GM19455 (cell line): ENCODE measurements around the gene PRSS57.
"Not testable (repeated sequence)": the region's sequence is repeated elsewhere in the genome, so short reads cannot be mapped to it uniquely, and the experiment has no call there.

Experiments
- ATAC-seq: cut with Tn5 transposase; IDR thresholded peaks from one replicate; pipeline ENCODE4 v1.9.1; 2021; ENCODE audit not compliant: unreplicated experiment

The PRSS57 gene

DNA sequence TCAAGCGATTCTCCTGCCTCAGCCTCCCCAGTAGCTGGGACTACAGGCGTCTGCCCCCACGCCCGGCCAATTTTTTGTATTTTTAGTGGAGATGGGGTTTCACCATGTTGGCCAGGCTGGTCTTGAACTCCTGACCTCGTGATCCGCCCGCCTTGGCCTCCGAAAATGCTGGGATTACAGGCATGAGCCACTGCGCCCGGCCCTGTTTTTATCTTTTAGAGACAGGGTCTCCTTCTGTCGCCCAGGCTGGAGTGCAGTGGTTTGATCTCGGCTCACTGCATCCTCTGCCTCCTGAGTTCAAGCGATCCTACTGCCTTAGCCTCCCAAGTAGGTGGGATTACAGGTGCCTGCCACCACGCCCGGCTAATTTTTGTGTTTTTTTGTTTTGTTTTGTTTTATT is 3.3 kb upstream of the PRSS57 start:
- ATAC-seq, result not testable (repeated sequence)

DNA sequence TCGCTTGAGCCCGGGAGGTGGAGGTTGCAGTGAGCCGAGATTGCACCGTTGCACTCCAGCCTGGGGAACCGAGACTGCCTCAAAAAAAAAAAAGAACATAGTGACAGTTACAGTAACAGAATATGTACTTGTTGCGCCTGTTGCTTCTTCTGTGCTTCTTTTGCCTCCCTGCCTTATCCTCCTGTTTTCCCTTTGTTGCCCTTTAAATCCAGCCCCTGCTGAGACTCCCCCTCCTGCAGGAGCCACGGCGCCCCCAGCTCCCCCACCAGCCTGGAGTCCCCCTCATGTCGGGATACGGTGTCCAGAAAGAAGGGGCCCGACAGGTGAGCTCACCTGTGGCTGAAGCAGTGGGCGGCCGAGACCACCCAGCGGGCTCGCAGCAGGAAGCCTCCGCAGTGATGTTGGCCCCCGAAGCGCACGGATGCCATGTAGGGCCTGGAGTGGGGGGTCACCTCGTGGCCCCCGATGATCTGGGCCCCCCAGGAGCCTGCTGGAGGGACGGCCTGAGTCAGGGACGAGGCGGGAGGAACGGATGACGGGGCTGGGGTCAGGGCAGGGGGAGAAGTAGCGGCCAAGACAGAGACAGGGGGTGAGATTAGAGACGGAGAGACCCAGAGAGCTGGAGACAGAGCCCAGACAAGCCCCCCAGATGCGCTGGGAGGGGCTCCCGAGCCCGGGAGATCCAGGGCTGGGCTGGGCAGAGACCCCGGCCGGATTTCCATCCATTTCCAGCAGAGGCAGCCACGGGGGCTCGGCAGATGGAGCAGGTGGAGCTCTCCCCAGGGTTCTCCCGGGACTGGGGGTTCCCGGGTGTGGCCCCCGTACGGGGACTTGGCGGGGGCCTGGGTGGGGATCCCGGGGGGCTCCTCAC is 536 bp downstream of the PRSS57 start:
- no peak for ATAC-seq

DNA sequence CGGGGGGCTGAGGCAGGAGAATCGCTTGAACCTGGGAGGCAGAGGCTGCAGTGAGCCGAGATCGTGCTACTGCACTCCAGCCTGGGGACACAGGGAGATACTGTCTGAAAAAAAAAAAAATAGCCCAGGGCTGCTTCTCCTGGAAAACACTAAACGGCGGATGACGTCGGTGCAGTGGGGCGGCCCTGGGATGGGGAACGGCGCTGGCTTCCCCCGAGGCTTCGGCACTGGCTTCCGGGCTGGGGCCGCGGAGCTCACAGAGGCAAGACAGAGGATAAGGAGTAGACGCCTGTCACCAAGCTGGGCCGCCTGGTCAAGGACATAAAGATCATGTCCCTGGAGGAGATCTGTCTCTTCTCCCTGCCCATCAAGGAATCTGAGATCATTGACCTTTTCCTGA is 5.0 kb downstream of the PRSS57 start:
- no peak for ATAC-seq

DNA sequence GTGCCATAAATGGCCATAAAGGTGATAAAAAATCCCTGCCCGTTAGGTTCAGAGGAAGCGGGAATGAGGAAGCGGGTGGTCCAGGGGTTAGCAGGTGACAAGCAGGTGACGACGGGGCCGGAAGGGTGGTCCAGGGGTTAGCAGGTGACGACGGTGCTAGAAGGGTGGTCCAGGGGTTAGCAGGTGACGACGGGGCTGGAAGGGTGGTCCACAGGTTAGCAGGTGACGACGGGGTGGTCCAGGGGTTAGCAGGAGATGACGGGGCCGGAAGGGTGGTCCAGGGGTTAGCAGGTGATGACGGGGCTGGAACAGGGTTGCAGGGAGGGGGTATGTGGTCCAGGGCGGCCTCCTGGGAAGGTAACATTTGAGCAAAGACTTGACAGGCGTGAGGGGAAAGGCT is 6.3 kb downstream of the PRSS57 start:
- ATAC-seq, result no peak

DNA sequence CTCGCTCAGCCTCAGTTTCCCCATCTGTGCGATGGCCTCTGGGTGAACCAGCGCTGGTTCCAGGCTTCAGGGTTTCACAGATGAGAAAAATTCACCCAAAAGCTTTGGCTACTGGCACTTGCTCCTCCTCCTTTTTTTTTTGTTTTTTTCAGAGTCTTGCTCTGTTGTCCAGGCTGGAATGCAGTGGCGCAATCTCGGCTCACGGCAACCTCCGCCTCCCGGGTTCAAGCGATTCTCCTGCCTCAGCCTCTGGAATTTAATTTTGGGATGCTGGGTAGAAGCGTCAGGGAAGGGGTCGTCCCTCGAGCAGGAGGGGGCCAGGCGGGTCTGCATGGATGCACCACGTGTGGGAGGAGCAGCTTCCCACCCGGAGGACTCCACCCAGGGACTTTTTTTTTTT is 7.0 kb downstream of the PRSS57 start:
- no peak for ATAC-seq

DNA sequence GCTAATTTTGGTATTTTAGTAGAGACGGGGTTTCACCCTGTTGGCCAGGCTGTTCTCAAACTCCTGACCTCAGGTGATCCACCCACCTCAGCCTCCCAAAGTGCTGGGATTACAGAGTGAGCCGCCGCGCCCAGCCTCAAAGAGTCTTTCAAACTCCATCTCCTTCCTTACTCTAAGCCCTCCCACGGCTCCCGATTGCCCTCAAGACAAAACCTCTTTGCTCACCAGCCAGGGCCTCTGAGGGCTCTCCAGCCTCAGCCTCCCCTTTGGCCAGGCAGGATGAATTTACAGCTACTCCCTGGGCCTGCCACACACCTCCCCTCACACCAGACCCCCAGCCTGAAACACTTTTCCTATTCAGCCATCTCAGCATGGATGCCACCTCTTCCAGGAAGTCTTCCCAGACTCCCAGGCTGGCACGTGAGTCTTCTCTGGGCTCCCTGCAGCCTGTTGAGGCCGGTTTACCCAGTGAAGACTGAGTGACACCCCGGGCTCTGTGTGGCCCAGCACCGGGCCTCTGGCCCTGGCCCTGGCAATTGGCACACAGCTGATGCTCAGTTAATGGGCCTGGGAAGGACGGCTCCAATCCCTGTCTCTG is 7.6 kb downstream of the PRSS57 start:
- no peak for ATAC-seq

DNA sequence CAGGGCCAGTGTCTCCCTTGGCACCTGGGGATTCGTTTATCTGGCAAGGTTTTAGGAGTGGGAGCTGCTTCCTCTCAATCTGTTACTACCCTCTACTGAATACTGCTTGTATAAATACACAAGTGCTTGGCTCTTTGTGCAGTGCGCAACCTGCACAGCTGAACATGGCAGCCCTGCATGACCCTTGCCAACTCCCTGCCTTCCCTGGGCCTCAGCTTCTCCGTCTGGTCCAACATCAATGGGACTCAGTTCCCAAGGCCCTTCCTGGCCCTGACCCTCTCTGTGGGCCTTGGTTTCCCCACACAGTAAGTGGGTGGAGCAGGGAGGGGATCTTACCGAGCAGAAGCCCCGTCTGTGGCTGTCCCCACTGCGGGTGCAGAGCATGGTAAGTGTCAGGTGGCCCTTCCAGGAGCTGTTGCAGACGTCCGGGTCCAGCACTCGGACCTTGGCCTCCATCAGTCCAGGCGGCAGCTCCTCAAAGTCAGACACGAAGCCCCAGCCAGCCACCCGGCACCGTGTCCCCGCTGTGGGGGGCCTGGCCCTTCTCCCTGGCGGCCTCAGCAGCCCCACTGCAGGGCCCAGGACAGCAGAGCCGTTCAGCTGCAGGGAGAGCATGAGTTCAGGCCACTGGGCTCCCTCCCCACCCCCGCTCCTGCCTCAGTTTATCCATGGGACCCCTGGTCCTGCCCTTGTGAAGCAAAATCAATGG is 8.5 kb downstream of the PRSS57 start:
- no peak for ATAC-seq

DNA sequence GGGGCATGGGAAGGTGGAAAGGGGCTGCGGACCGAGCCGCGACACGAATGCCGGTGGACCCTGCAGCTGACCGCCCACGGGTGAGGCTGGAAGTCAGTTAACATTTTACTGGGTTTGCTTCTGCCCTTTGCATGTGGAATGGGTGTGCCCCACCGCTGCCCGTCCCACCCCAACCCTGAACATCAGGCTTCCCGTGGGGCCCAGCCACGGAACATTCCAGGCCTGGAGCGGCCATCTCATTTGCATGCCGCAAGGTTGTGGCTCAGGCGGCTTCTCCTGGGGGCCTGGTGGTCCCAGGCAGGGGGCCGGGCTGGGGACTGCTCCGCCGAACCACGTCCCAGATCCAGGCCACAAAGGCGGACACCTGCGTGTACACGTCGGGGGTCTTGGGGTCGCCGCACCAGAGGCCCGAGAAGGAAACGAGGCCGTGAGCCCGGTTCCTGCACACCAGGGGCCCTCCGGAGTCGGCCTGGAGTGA is 9.8 kb downstream of the PRSS57 start:
- ATAC-seq, result no peak

DNA sequence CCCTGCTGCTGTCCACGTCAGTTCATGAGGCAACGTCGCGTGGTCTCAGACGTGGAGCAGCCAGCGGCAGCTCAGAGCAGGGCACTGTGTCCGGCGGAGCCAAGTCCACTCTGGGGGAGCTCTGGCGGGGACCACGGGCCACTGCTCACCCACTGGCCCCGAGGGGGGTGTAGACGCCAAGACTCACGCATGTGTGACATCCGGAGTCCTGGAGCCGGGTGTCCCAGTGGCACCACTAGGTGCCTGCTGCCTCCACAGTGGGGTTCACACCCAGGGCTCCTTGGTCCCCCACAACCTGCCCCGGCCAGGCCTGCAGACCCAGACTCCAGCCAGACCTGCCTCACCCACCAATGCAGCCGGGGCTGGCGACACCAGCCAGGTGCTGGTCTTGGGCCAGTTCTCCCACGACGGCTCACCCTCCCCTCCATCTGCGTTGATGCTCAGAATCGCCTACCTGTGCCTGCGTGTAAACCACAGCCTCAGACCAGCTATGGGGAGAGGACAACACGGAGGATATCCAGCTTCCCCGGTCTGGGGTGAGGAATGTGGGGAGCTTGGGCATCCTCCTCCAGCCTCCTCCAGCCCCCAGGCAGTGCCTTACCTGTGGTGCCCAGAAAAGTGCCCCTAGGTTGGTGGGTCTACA is 12.5 kb downstream of the PRSS57 start:
- ATAC-seq, result no peak

DNA sequence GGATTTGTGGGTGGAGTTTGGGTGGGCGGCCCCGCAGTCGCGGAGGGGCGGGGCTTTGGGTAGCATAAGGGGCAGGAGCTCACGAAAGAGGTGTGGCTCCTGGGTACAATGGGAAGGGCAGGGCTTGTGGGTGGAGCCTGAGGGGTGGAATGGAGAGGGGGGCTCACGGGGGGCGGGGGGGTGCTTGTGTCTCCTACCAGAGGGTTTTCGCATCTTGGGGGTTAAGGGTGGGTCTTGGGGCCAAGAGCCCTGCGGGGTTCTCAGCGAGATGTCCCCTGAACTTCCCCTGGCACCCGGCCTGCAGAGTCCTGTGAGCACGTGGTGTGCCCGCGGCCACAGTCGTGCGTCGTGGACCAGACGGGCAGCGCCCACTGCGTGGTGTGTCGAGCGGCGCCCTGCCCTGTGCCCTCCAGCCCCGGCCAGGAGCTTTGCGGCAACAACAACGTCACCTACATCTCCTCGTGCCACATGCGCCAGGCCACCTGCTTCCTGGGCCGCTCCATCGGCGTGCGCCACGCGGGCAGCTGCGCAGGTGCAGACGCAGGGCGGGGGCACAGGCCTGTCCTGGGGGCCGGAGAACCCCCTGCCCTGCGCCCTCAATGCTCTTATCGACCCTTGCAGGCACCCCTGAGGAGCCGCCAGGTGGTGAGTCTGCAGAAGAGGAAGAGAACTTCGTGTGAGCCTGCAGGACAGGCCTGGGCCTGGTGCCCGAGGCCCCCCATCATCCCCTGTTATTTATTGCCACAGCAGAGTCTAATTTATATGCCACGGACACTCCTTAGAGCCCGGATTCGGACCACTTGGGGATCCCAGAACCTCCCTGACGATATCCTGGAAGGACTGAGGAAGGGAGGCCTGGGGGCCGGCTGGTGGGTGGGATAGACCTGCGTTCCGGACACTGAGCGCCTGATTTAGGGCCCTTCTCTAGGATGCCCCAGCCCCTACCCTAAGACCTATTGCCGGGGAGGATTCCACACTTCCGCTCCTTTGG is 13.9 kb downstream of the PRSS57 start:
- no peak for ATAC-seq

DNA sequence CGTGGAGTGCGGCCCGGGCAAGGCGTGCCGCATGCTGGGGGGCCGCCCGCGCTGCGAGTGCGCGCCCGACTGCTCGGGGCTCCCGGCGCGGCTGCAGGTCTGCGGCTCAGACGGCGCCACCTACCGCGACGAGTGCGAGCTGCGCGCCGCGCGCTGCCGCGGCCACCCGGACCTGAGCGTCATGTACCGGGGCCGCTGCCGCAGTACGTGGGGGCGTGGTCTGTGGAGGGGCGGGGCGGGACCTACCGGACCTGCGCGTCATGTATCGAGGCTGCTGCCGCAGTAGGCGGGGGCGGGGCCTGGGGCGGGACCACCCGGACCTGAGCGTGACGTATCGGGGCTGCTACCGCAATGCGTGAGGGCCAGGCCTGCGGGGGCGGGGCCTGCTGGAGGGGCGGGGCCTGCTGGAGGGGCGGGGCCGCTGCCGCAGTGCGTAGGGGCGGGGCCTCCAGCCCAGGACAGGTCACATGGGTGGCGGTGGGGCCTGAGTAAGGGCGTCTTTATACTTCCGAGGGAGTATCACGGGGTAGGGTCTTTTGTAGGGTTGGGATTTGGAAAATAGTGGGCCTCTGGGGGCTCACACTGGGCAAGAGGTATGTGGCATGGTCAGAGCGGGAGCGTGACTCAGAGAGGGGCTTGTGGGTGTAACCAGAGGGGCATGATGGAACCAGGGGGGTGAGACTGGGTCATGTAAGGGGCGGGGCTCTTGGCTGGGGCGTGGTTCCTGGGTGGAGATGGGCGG is 14.8 kb downstream of the PRSS57 start:
- peak; percentile 69 for ATAC-seq

DNA sequence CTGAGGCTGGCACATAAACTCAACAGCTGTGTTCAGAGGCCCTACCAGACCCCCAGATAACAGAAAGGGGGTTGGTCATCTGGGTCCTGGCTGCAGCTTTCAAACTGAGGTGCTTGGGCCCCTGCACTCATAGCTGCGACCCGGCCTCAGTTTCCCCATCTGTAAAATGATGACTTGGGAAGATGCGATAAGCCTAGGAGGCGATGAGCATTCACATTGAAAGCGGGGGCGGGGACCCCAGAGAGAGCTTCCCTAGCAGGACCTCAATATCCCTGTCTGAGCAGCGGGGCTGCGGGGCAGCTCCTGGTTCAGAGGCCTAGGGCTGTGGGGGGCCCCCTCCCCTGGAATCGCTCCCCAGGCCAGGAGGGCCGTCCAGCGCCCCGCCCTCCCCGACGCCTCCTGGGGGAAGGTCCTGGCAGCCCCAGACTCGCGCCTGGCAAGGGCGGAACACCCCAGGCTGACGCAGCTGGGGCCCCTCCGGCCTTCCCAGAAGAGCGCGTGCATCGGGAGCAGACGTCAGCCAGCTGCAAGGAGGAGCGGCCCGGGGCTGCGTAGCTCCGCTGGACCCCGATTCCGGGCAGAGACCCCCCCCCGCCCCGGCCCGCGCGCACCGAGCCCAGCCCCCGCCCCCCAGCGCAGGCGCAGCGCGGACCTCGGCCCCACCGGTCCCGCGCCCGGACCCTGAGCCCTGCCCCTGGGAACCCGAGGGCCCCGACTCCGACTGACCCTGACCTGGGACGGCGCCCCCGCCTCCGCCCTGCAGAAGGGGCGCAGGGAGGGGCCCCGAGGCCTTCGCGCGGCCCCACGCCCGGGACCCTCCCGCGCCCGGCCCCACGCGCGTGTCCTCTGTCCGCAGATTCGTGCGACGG is 15.6 kb downstream of the PRSS57 start:
- peak; percentile 18 for ATAC-seq

DNA sequence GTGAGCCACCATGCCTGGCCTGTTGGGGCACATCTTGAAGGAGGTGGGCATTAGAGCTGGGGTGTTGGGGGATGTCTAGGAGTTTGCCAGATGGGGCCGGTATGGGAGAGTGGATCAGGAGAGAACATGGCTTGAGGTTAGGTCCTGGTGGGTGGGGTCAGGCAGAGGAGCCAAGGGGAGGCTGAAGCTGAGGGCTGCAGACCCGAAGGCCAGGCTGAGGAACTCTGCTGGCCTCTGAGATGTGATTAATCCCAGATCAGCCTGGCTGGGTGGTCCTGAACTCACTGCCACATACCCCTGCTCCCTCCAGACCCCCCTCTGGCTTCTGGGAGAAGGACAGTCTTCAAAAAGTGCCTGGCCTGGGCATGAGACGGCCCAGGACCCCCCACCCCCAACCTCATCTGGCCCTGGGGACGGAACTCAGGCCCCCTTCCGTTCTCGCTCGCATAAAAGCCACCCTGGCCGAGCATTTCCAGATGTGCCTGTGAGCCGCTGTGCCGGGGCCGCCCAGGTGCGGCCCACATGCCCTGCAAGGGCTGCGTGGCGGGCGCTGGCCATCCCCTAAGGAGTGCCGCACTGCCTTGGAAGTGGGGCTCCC is 16.4 kb downstream of the PRSS57 start:
- no peak for ATAC-seq

DNA sequence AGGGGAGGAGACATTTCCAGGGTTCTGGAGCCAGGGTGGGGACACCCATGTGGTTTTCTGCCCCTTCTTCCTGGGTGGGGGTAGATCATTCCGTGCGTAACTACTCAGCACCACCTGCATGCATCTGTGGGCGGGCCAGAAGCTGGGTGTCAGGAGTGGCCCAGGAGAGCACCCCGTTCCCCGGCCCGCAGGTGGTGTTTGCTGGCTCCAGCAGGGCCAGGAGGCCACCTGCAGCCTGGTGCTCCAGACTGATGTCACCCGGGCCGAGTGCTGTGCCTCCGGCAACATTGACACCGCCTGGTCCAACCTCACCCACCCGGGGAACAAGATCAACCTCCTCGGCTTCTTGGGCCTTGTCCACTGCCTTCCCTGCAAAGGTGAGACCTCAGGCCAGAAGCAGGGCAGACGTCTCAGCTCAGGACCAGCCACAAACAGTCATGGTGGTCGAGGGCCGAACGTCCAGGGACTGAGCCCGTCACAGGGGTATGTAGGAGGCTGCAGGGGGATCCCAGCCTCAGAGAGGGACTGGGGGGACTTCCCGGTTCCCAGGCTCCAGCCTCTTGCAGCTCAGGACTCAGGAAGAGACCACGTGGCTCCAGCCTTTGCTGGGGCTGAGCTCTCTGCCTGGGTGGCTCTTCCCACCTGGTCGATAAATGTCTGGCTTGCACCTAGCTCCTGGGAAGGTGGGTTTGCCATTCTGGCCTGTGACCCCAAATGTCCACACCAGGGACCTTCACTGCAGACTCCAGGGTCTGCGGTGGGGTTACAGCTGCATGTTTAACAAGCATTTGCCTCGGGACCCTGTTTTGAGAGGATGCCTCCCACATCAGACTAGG is 17.4 kb downstream of the PRSS57 start:
- no peak for ATAC-seq

DNA sequence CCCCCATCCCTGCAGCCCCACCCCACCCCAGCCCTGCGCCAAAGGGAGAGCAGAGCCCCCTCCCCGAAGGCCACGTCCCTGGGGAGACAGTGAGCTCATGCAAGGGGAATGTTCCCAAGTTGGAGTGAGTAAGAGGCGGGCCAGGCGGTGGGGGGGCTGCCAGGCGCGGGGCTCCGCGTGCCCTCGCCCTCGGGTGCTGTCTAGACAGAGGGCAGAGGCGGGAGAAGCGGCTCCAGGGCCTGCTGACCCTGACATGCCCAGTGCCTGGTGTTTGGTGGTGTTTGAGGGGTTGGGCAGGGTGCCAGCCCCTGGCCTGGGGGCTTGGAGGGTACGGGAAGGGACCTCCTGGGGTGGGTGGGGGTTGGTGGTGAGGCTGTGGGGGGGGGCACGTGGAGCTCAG is 18.1 kb downstream of the PRSS57 start:
- ATAC-seq, result no peak

DNA sequence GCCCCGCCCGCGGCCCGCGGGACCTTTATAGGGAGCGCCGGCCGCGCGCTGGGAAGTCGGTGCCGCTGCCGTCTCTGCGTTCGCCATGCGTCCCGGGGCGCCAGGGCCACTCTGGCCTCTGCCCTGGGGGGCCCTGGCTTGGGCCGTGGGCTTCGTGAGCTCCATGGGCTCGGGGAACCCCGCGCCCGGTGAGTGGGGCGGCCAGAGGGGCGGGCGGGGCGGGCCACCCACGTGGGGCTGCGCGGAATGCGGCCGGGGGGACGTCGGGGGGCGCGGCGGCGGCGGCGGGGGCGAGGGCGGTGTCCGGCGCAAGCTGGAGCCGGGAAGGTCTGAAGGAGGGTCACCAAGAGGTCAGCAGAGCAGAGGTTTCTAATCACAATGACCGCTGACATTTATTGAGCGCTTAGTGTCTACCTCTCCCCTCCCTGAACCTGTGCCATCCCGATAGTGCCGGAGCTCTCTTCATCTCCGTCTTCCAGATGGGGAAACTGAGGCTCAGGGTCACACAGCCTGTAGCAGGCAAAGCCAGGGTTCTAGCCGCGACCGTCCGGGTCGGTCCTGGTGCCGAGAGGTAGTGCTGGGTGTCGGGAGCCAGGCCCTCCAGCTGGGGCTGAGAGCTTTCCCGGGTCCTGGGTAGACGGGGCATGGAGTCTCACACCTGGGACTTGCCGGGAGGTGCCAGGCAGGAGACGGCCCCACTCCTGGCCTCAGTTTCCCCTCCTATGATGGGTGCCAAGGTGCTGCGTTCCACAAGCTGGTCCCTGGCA is 18.7 kb downstream of the PRSS57 start, which contains the start of gene FSTL3:
Gene FSTL3 (plus strand): TSS at position 54 of the 767 bp plus-strand sequence. CDS start 32 bp downstream, at position 86.
- no peak for ATAC-seq

DNA sequence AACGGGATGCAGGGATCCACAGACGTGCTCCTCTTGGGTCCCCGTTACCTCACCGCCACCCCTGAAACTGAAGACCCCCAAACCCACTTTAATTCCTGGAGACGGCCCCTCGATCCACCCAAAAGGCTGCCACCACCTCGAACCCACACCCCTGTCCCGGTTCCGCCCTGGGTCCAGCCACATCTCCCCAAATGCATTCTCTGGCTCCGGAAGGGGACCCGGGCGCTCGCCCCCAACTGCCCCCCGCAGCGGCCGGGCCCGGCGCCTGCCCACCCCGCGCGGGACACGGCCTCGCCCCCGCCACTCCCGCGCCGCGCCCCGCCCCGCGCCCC is 19.3 kb downstream of the PRSS57 start:
- no peak for ATAC-seq
